HG03139 (cell line): Measurements from ENCODE around the gene FES.
"Not testable (repeated sequence)": the region's sequence is repeated elsewhere in the genome, so short reads cannot be mapped to it uniquely, and the experiment has no call there.

ENCODE experiments used
- ATAC-seq: cut with Tn5 transposase; IDR thresholded peaks from one replicate; pipeline ENCODE4 v1.9.1; 2021; ENCODE audit not compliant: unreplicated experiment

FES gene

DNA sequence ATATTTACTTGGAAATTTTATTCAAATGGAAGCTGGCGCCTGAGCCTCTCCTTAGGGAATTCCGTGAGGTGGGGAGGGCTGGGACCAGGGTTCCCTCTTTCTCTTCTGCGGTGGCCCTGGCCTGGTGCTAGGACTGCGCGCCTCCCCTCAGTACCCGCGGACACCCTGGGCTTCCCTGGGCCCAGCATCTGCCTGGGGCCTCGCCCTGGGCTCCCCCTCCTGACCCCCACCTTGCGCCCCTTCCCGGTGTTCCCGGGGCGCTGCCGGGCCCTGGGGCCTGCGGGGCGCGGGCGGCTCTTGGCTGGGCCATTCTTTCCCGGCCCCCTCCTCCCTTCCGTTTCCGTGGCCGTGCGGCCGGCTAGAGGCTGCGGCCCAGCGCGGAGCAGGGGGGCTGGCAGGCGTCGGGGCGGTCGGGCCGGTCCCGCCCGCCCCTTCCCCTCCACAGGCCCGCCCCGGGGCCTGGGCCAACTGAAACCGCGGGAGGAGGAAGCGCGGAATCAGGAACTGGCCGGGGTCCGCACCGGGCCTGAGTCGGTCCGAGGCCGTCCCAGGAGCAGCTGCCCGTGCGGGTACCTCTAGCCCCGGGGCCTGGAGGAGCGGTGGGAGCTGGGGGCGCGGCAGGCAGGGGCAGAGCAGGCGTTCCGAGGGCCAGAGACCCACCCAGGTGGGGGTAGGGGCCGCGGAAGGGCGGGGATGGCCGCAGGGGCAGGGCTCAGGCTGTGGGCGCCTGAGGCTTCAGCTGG, at the start of gene FES:
Gene FES (plus strand): TSS at position 529 of the 743 bp plus-strand sequence. CDS start 542 bp downstream, outside the sequence.
- ATAC-seq: no peak

DNA sequence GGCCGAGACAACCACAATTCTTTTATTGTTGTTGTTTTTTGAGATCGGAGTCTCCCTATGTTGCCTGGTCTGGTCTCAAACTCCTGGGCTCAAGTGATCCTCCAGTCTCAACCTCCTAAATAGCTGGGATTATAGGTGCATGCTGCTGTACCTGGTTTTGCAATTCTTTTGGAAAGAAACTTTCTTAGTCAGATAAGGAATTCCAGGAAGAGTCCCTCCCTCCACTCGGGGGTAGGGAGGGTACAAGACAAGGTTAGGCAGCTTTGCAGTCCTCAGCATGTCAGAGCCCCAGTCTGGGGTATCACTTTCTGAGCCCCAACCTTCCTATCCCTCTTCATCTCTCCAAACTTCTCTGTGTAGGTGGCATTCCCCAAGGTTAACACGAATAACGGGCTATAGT, 49.7 kb upstream of the FES start:
- ATAC-seq: no peak

DNA sequence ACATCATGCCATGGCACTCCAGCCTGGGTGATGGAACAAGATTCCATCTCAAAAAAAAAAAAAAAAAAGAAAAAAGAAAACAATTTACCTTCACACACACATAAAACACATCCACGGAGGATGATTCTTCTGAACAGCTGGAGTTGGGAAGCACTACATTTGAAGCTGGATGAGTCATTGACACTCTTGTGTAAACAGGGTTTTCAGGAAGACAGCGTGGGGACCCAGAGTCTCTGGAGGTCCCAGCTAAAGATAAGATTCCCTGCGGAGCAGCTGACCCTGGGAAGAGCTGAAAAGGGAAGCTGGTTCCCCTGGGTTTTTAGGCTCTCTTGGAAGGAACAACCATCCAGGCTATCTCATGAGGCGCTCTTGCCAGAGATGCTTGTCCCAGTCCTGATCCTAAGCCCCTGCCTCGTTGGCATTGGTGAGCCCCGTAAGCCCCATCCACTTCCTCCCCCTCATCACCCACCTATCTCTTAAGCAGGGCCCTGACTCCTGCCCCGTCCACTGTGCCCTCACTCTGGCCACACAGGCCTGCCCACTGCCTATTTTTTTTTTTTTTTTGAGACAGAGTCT, 47.9 kb upstream of the FES start:
- no peak for ATAC-seq

DNA sequence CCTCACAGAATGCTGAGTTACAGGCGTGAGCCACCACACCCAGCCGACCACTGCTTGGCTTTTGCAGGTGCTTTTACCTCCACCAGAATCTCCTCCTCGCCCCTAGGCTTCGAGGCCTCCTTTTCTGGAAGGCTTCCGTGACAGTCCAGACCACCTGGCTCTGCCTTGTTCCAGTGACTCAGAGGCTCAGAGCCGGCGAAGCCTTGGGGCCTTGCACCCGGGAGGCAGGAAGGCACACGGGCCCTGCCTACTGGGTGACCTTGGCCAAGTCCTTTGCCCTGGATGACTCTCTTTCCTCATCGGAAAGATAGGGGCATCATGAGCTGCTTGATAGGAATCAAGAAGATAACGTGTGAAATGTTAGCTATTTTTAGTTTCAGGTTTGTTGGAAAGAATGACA, 47.2 kb upstream of the FES start:
- ATAC-seq: no peak

DNA sequence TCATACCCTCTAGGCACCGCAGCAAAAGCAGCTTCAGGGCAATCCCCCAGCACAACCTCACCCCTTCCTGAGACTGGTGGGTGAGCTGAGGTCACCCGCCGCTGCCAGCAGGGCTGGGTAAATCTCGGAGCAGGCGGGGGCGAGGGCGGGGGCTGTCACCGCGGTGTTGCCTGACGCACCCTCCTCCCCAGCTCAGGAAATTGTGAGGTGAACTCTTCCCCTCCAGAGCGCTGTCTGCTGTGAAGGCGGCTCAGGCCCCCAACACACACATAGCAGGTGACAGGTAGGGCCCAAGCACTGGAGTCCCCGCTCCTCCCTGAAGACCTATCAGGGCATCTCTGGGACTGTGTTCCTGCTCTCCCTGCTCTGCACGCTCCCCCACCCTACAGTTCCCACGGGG, 46.2 kb upstream of the FES start:
- ATAC-seq: no peak

DNA sequence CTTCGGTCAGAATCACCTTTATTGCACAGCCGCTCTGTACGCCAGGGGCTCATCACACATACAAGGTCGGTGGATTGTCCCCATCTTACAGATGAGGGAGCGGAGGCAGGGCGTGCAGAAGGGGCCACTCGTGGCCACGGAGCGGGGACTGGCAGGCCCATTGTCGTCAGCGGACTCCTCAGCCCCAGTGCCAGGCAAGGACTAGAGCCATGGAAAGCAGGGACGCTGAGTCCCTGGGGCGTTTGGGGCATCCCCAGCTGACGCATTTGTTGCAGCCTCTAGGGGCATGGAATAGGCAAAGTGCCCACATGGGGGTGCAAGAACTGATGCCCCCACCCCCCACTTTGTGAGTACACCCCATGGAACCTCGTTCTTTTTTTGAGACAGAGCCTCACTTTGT, 45.8 kb upstream of the FES start:
- no peak for ATAC-seq

DNA sequence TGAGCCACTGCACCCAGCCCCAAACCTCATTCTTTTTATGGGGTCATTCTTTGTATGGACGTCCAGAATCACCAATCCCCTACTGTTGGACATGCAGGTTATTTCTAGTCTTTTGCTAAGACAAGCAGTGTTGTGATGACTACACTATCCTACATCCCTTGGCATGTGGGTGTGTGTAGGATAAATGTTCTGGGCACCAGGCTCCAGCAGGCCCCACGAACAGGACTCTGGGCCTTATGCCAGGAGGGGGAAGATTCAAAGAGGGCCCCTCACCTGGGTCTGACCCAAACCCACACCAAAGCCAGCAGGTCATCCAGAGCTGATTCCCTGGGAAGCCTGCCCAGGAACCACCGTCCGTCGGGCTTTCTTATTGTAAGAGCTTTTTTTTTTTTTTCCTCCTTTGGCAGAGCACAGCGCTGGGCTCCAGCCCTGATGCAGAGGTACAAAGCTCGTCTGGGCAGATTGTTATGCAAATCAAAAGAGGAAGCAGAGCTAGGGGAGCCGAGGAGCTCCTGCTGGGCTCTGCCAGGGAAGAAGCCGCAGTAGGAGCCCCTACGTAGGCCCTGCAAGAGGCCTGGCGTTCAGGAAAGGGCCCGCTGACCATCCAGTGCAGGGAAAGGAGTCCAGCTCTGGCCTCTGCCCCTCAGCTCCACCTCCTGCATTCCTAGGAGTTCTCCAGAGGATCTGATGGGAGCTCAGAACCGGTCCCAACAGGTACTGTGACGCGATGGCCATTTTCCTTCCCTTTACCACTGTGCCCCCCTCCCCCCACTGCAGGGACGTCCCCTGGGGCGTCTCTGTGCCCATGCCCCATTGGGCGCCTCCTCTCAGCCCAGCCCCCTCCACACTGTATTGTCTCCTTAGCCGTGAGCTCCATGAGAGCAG, 44.9 kb upstream of the FES start:
- peak; percentile 88 for ATAC-seq

DNA sequence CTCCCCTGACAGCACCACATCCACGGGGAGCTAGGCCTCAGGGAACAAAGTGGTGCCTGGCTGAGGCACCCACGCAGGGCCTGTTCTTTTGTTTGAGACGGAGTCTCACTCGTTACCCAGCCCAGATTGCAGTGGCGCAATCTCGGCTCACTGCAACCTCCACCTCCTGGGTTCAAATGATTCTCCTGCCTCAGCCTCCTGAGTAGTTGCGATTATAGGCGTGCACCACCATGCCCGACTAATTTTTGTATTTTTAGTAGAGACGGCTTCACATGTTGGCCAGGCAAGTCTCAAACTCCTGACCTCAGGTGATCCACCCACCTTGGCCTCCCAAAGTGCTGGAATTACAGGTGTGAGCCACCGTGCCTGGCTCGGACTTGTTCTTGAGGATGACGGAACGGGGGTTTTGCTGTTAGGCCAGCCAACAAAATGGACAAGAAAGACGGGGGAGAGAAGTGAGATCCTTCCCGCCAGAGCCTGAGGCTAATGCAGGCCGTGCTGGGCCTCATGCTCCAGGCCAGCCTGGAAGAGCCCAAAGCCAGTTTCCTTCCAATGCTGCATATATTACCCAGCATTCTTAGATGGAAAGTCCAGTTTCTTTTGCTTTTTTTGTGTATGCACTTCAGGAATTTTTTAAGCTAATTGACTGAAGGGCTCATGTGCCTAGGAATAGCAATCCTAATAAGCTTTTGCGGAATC, 44.0 kb upstream of the FES start:
- no peak for ATAC-seq

DNA sequence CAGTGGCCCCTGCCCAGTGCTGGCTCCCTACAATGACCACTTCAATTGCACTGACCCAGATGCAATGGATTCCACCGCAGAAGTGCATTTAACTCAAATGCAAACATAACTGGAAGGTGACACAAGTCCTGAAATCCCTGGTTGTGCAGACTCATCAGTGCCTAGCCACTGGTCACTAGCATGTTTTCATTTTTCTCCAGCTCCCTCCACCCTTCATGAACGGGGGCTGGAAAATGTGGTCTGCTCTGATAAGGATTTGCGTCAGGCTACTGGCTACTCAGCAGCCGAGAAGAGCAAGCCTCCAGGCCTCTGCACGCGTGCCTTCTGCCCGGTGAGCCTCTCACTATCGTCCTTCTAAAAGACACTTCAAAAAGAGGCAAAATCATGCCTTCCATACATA, 43.4 kb upstream of the FES start:
- ATAC-seq: no peak

DNA sequence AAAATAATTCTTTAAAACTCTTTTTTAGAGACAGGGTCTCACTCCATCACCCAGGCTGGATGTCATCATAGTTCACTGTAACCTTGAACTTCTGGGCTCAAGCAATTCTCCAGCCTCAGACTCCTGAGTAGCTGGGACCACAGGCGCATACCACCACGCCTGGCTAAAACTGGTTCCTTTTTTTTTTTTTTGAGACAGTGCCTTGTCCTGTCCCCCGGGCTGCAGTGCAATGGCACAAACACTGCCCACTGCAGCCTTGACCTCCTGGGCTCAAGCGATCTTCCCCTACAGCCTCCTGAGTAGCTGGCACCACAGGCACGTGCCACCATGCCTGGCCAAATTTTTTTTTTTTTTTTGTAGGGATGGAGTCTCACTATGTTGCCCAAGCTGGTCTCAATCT, 39.6 kb upstream of the FES start:
- ATAC-seq: no peak

DNA sequence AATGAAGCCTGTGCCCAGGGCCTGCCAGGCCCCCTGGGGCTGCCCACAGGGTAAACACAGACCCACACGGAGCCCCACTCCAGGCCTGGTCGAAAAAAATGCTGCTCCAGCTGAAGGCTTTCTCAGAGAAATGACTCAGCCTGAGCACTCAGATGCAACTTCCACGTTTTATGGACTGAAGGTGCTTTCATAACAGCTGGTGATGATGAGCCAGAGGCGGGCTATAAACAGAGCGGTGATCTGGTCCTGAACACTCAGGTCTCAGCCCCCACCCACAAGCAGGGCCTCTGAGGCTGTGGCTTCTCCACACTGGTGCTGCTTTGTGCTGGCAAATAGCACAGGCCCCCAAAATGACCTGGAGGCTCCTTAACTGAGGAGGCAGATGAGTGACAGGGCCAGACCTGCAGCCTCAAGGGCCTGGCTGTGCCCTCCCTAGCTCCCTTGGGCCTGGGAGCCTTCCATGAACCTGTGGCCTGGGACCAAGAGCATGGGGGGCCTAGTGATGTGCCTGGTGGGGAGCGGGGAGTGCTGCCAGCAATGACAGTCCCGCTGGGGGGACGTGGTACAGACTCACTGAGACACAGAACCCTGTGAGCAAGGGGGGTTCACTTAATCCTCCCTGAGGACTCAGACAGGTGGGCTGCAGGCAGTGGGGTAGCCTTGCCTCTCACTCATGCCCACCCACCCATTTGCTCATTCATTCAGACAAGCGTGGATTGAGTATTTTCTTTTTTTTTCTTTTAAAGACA, 38.9 kb upstream of the FES start:
- peak; percentile 80 for ATAC-seq

DNA sequence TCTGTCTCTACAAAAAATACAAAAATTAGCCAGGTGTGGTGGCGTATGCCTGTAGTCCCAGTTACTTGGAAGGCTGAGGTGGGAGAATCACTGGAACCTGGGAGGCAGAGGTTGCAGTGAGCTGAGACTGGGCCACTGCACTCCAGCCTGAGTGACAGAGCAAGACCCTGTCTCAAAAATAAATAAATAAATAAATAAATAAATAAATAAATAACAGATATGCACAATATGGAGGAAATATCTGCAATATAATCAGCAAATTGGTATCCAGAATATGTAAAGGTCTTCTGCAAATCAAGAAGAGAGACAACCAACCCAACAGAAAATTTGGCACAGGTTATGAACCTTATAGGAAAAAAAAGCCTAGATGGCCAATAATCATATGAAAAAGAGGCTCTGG, 34.9 kb upstream of the FES start:
- ATAC-seq: not testable (repeated sequence)

DNA sequence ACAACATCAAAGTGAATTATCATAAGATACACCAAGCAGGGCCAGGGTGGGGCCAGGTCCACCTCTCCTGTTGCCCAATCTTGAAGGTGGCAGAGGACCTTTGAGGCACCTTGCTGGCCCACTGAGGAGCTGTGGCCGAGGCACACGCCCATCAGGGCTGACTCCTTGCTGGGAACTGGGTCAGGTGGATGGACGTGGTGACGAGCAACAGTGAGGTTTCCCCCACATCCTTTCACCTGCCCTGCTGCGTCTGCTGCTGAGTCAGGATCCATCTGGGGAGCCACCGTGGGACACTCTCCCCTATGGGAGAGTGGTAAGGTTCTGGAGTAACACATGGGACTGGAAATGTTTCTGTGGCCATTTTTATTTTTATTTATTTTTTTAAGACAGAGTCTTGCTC, 33.2 kb upstream of the FES start:
- ATAC-seq: no peak

DNA sequence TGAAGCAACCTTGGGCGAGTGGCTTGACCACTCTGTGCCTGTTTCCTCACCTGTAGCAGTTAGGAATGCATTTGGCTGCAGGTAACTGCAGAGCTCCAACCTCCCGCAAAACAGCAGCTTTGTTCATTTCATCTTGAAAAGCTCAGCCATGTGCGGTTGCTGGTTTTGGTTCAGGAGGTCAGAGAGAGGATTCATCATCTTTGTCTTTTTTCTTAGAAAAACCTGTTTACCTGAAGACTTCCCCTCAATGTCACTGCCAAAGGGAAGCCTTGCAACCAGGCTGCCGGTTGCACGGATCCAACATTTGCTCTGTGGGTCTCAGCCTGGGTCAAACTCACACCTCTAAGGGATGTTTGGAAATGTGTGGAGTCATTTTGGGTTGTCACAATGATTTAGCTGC, 32.4 kb upstream of the FES start:
- ATAC-seq: no peak

DNA sequence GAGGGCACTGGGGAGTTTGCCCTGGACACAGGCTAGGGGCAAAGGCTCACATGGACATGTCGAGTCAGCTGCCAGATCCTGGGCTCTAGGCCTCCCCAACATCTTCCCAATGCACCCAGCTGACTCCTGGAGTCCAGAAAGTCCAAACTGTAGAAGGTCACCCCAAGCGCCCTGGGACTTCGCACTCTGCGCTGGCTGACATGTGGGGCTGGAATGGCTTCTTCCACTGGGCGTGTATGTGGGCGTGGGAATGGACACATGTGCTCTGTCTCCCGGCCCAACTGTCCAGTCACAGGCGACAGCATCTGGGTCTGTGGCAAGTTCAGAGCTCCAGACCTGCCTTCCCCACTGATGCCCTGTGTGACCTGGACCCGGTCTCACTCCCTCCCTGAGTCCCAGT, 29.2 kb upstream of the FES start:
- no peak for ATAC-seq

DNA sequence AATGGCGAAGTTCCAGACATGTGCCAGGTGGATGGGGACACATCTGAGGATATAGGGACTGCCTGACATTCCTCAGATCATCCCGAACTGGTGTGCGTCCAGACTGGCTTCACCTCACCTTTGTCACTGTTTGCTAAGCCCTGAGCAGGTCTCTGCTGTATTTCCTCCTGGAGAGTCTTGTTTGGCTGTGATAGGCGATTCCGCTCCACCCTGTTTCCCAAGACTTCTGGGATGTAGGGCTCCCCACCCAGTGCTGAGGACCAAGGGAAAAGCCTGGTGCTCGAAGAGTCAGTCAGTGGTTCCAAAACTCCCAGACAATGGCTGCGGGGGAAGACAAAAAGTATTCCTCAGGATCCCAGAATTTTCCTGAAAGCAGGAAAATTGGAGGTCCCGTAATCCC, 27.0 kb upstream of the FES start:
- ATAC-seq: no peak

DNA sequence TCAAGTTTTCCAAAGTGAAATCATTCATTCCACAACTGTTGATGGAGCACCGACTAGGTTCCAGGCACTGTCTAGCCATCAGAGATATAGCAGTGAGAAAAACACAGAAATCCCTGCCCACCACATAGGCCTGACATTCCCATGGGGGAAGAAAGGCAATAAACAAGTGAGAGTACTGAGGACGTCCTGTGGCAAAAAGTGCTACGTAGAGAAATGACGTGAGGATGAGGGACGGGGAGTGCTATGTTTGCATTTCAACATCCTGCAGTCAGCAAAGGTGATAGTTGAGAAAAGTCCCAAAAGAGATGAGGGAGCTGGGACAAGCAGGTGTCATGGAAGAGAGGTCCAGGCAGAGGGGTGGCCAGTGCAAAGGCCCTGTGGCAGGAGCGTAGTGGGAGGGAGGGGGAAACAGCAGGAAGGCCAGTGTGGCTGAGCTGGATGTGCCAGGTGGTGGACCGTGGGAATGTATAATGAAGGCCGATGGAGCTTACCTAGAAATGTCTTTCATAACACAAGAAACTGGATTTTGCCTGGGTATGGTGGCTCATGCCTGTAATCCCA, 26.3 kb upstream of the FES start:
- no peak for ATAC-seq

DNA sequence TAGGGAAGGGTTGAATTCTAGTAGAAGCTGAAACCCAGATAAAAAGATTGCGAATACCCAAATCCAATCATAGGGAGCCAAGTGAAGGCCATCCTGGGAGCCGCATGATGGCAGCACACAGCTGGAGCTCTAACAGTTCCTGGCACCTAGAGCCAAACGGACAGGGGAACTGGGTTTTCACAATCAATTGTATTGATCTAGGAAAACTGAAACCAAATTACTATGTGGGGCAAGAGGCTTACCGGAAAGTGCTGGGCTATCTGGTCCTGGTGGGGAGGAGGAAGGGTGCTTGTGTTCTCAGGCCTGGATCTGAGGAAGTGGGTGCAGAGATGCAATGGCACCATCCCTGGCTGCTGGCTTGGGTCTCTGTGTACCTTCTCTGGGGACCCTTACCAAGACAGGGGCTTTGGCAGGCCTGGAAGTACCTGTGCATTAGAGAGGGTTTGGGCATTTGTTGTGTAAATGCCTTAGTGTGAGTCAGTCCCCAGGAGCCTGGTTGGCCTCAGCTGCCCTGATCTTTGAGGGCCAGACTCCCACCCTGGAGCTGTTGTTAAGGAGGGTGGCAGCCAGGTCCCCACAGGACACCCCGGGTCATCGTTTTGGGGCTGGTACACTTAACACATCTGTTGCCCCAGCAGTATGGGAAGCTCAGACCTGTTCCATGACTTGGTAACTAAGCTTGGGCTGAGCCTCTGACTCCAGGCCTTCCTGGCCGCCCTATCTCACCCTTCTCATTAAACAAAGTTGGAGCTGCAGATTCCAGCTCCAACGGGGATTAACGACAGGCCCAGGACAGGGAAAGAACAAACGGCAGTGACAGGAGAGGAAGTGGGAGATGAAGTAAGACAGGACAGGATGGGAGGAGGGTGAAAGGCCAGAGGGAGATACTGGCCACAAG, 24.8 kb upstream of the FES start:
- ATAC-seq: no peak

DNA sequence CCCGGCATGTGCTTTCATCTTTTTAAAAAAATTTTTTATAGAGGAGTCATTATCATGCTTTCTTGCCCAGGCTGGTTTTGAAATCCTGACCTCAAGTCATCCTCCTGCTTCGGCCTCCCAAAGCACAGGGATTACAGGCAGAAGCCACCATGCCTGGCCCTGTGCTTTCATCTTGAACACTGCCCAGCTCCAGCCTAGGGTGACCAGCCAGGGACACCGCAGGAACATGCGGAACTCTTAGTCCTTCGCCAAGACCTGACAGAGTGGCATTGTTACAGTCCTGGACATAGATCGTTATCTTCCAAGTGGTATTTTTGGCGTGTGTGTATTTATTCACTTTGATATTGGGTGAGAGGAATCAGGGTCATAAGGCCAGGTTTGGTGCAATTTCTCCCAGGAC, 23.9 kb upstream of the FES start:
- no peak for ATAC-seq
